Stimulated activated CD8-positive, alpha-beta memory T cell treated with anti-CD3 and anti-CD28 coated beads, Interleukin-2, amount 100 ng/mL, for 48 hours (primary cell): Measurements from ENCODE around the gene VANGL2.

Experiments used
- DNase-seq, 2 donors: peaks; one replicate each; pipeline ENCODE4 v3.0.0-alpha.2; 2020; ENCODE audit warnings: low read depth in 2 of 2

VANGL2 gene

GRCh38 chr1:160400223-160400645 is at the start of gene VANGL2:
VANGL2 (plus strand) TSS chr1:160400564; CDS start chr1:160415838, 15,274 bp downstream.
- DNase-seq = peak; percentile 22 to 29

- no peak for DNase-seq
These were observed 48.7 kb upstream of the VANGL2 start for GRCh38 chr1:160351629-160352028.

- no peak for DNase-seq
These were observed 47.8 kb upstream of the VANGL2 start for GRCh38 chr1:160352555-160352954.

- DNase-seq = no peak
These were observed 47.1 kb upstream of the VANGL2 start for GRCh38 chr1:160353223-160353622.

GRCh38 chr1:160354388-160354985 is 45.9 kb upstream of the VANGL2 start:
- DNase-seq = no peak

- no peak for DNase-seq
These were observed 42.9 kb upstream of the VANGL2 start for GRCh38 chr1:160357286-160358002.

- DNase-seq = no peak
These were observed 42.3 kb upstream of the VANGL2 start for GRCh38 chr1:160358073-160358472.

- DNase-seq = no peak
These were observed 40.7 kb upstream of the VANGL2 start for GRCh38 chr1:160359559-160360226.

GRCh38 chr1:160360227-160360695 is 40.1 kb upstream of the VANGL2 start:
- DNase-seq = no peak

- no peak for DNase-seq
These were observed 39.2 kb upstream of the VANGL2 start for GRCh38 chr1:160361199-160361598.

- DNase-seq = no peak
These were observed 38.6 kb upstream of the VANGL2 start for GRCh38 chr1:160361814-160362167.

GRCh38 chr1:160362168-160362957 is 38.0 kb upstream of the VANGL2 start:
- no peak for DNase-seq

- no peak for DNase-seq
These were observed 37.4 kb upstream of the VANGL2 start for GRCh38 chr1:160363010-160363409.

- no peak for DNase-seq
These were observed 36.2 kb upstream of the VANGL2 start for GRCh38 chr1:160363951-160364735.

- no peak for DNase-seq
These were observed 35.0 kb upstream of the VANGL2 start for GRCh38 chr1:160365325-160365724.

GRCh38 chr1:160366731-160367515 is 33.4 kb upstream of the VANGL2 start, which contains the start of gene NHLH1:
NHLH1 (plus strand) TSS chr1:160367071; CDS start chr1:160370732, 3,661 bp downstream.
- DNase-seq = no peak

GRCh38 chr1:160367516-160367900 is 32.9 kb upstream of the VANGL2 start:
- no peak for DNase-seq

- no peak for DNase-seq
These were observed 32.1 kb upstream of the VANGL2 start for GRCh38 chr1:160367934-160368923.

- DNase-seq = no peak
These were observed 31.3 kb upstream of the VANGL2 start for GRCh38 chr1:160369087-160369486.
